T-cell (primary cell): ENCODE results near the gene PERM1. TPM values are rescaled to one million over a fixed set of nuclear protein-coding genes. Genes with fewer than 3 reads are reported as not detected.

Experiments used
- ATAC-seq, 4 experiments: fragments of 200-7000 bp in 3 of 4; fragments of 150-1000 bp in 1 of 4; cut with Tn5 transposase; replicated peaks in 1 of 4; 1 replicate in 3 of 4; 2 replicates in 1 of 4; pipeline ENCODE4 v1.10.0; 2021; ENCODE audit warnings: moderate library complexity in 3 of 4, mild to moderate bottlenecking in 2 of 4, moderate number of reproducible peaks in 1 of 4
- CTCF ChIA-PET, 2 donors: fragments of 300-600 bp; sonication (Branson Sonifier 250); formaldehyde crosslinking; loops; one replicate each; lab custom pipeline; 2022; ENCODE audit warnings: antibody characterized with exemption in 2 of 2; lab: Charles Lee
- POLR2A ChIA-PET, 2 donors: fragments of 300-600 bp; sonication (Branson Sonifier 250); formaldehyde crosslinking; loops; one replicate each; lab custom pipeline; 2022; ENCODE audit warnings: antibody characterized with exemption in 2 of 2; lab: Charles Lee
- DNase-seq, 35 experiments: peaks; one replicate each; pipeline versions ENCODE4 v3.0.0 to v3.0.0-alpha.2; 2013 to 2023
- H3K27ac ChIP-seq: one replicate; pipeline ENCODE4 v1.5.1; 2013; ENCODE audit warnings: low read length
- H3K27me3 ChIP-seq, 2 experiments: replicated peaks in 1 of 2; 1 replicate in 1 of 2; 2 replicates in 1 of 2; pipeline versions ENCODE4 v1.6.1 to v1.7.0; 2013; ENCODE audit warnings: low read length in 1 of 2, mixed read lengths in 1 of 2; ENCODE audit not compliant: control insufficient read depth in 2 of 2, insufficient read depth in 2 of 2; ENCODE audit errors: extremely low read depth in 1 of 2
- H3K36me3 ChIP-seq, 2 donors: 1 replicate in 1 of 2; 2 replicates in 1 of 2; pipeline versions ENCODE4 v1.6.1 to v1.7.0; 2013; ENCODE audit warnings: low read length in 1 of 2; ENCODE audit not compliant: control insufficient read depth in 2 of 2, insufficient read depth in 1 of 2; ENCODE audit errors: extremely low read depth in 1 of 2
- H3K4me1 ChIP-seq, 2 experiments: 1 replicate in 1 of 2; 2 replicates in 1 of 2; pipeline versions ENCODE4 v1.6.1 to v1.7.0; 2013; ENCODE audit warnings: low read length in 2 of 2, mixed read lengths in 1 of 2; ENCODE audit not compliant: insufficient read depth in 2 of 2, control insufficient read depth in 1 of 2; ENCODE audit errors: extremely low read depth in 1 of 2
- H3K4me3 ChIP-seq, 2 donors: 1 replicate in 1 of 2; 2 replicates in 1 of 2; pipeline versions ENCODE4 v1.5.1 to v1.7.0; 2013; ENCODE audit warnings: mild to moderate bottlenecking in 2 of 2, low read length in 1 of 2, moderate library complexity in 1 of 2; ENCODE audit not compliant: control insufficient read depth in 1 of 2; ENCODE audit errors: extremely low read depth in 1 of 2
- H3K9me3 ChIP-seq: 2 replicates; pipeline ENCODE4 v1.7.0; 2013
- H3K27ac Mint-ChIP-seq, 2 donors: one replicate each; pipeline ENCODE4 v1.8.0; 2020 to 2021; ENCODE audit warnings: mild to moderate bottlenecking in 2 of 2, mixed read lengths in 2 of 2
- H3K27me3 Mint-ChIP-seq, 2 donors: one replicate each; pipeline ENCODE4 v1.8.0; 2021 to 2022; ENCODE audit warnings: mixed read lengths in 2 of 2
- H3K36me3 Mint-ChIP-seq: one replicate; pipeline ENCODE4 v1.8.0; 2021; ENCODE audit warnings: mixed read lengths
- H3K4me1 Mint-ChIP-seq, 3 donors: one replicate each; pipeline ENCODE4 v1.8.0; 2020 to 2022; ENCODE audit warnings: mixed read lengths in 3 of 3, mild to moderate bottlenecking in 1 of 3
- H3K4me3 Mint-ChIP-seq, 3 donors: one replicate each; pipeline ENCODE4 v1.8.0; 2020 to 2022; ENCODE audit warnings: mild to moderate bottlenecking in 3 of 3, mixed read lengths in 3 of 3, moderate library complexity in 3 of 3
- H3K9me3 Mint-ChIP-seq, 3 donors: one replicate each; pipeline ENCODE4 v1.8.0; 2020 to 2022; ENCODE audit warnings: mixed read lengths in 3 of 3
- WGBS: methylation state at CpG from one replicate; pipeline ENCODE4 v1.1.5; 2013; ENCODE audit warnings: missing lambda C conversion rate; ENCODE audit not compliant: insufficient coverage; 5-methylcytosine and 5-hydroxymethylcytosine counted together
- total RNA-seq, 35 experiments: library from RNA in 6 of 35; stranded (reverse) in 6 of 35; fragments of 120-200 nt in 1 of 35; gene quantifications; one replicate each; pipeline versions ENCODE4 v1.2.1 to v1.2.4 and lab custom pipeline; 2013 to 2026

PERM1 gene
- total RNA-seq, 5 donors from 2014 or later (not counting 1 experiment from before 2014, with no cell fraction given): not detected

DNA sequence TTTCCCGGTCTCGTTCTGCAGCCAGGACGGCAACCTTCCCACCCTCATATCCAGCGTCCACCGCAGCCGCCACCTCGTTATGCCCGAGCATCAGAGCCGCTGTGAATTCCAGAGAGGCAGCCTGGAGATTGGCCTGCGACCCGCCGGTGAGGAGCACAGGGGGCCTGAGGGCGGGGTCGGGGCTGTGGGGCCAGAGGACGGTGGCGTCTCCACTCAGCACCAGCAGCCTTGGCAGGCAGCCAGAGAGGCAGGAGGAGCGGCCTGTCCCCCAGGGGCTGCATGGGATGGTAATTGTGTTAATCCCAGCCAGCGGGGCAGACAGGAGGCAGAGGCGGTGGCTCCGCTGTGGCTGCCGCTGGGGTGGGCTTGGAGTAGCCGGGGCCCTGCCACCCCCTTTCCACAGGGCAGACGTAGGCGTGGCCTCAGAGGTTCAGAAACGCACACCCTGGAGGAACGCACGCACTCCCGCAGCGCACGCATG lies 46.1 kb downstream of the PERM1 start:
- Mint-ChIP-seq H3K9me3 (no peaks in the 10 kb centered on the region), H3K36me3 (no peaks in the 10 kb centered on the region), H3K4me3 (no peak overlapping the region), H3K27me3 (peaks cover 26 to 50% of the 10 kb centered on the region in 2 donors), H3K27ac (no peak overlapping the region), H3K4me1 (peaks cover 5 to 7% (median 6%) of the 10 kb centered on the region in 3 donors)
- ChIA-PET CTCF (no interaction called here), POLR2A (no interaction called here)
- WGBS: 47% methylated on average over 27 of the region's 30 CpGs
- no peak for DNase-seq
- no peak for ATAC-seq
- H3K27ac ChIP-seq: no peak overlapping the region
- H3K27me3 ChIP-seq: peaks cover 0 to 82% of the 10 kb centered on the region in 2 experiments
- H3K36me3 ChIP-seq: no peaks in the 10 kb centered on the region
- no peak overlapping the region for H3K4me3 ChIP-seq
- no peaks in the 10 kb centered on the region for H3K9me3 ChIP-seq
- H3K4me1 ChIP-seq: peaks cover 4 to 24% of the 10 kb centered on the region in 2 experiments

DNA sequence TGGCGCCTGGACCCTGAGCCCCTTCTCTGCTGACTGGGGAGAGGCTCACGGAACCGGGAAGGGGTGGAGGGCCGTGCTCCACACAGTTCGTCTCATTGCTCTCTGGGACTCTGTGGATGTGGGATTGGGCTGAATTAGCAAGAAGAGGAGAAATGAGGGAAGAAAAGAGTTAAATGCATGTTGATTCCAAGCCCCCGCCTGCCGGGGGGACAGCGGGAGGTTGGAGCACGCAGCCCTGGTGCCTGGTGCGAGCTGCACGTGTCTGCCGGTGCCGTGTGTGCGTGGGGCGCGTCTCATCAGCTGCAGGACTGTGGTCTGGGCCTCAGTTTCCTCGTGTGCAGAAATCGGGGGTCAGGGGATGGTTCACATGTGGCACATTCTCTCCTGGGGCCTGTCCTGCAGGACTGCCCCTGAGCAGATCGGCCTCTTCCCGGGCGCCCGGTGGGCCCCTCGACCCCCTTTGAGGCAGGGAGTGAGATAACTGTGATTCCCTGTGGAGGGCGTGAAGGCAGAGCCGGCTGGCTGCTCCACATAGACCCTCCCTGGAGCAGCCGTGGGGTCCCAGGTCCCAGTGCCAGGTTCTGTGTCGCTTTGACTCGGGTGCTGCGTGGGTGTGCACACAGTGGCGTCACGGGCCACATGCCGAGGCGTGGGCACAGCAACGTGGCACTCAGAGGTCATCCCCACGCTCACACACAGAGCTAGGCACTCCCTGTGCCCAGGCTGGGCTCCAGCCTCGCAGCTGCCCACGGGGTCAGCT lies 46.7 kb downstream of the PERM1 start:
- no peak overlapping the region for H3K27ac ChIP-seq
- Mint-ChIP-seq H3K4me3 (peak overlapping the region in 1 of 3 donors; percentile 53), H3K27me3 (peaks cover 26 to 47% of the 10 kb centered on the region in 2 donors), H3K4me1 (peaks cover 3 to 5% (median 3%) of the 10 kb centered on the region in 3 donors), H3K9me3 (no peaks in the 10 kb centered on the region), H3K36me3 (no peaks in the 10 kb centered on the region), H3K27ac (no peak overlapping the region)
- no peak for DNase-seq
- ATAC-seq: no peak
- H3K4me1 ChIP-seq: peaks cover 0 to 18% of the 10 kb centered on the region in 2 experiments
- ChIA-PET POLR2A (no interaction called here), CTCF (no interaction called here)
- H3K4me3 ChIP-seq: no peak overlapping the region
- WGBS: 35% methylated on average over 34 of the region's 37 CpGs
- H3K9me3 ChIP-seq: no peaks in the 10 kb centered on the region
- peaks cover 0 to 77% of the 10 kb centered on the region in 2 experiments for H3K27me3 ChIP-seq
- no peaks in the 10 kb centered on the region for H3K36me3 ChIP-seq

DNA sequence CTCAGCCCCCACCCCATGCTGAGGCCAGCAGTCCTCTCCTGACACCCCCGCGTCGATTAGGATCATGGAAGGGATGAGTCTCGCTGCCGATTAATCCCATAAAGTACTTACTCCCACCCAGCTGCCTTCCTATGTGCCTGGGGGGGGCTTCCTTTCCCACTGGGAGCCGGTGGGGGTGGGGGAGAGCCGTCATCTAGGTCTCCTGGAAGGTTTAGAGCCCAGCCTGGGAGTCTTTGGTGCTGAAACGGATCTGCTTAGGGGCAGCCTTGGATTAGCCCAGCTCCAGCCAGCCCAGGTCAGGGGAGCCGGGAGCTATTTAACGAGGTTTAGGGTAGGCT lies 48.3 kb downstream of the PERM1 start:
- POLR2A ChIA-PET: no interaction called here
- Histone ChIP-seq H3K4me1 (peaks cover 0 to 13% of the 10 kb centered on the region in 2 experiments), H3K36me3 (no peaks in the 10 kb centered on the region), H3K27me3 (peaks cover 0 to 71% of the 10 kb centered on the region in 2 experiments), H3K4me3 (no peak overlapping the region), H3K9me3 (no peaks in the 10 kb centered on the region), H3K27ac (no peak overlapping the region)
- peaks cover 3 to 5% (median 3%) of the 10 kb centered on the region in 3 donors for H3K4me1 Mint-ChIP-seq
- no peak for DNase-seq
- H3K36me3 Mint-ChIP-seq: no peaks in the 10 kb centered on the region
- H3K9me3 Mint-ChIP-seq: no peaks in the 10 kb centered on the region
- H3K4me3 Mint-ChIP-seq: no peak overlapping the region
- whole genome bisulfite sequencing: 48% methylated on average over 3 of the region's 10 CpGs
- CTCF ChIA-PET: no interaction called here
- H3K27me3 Mint-ChIP-seq: peaks cover 22 to 41% of the 10 kb centered on the region in 2 donors
- ATAC-seq: no peak
- H3K27ac Mint-ChIP-seq: no peak overlapping the region

DNA sequence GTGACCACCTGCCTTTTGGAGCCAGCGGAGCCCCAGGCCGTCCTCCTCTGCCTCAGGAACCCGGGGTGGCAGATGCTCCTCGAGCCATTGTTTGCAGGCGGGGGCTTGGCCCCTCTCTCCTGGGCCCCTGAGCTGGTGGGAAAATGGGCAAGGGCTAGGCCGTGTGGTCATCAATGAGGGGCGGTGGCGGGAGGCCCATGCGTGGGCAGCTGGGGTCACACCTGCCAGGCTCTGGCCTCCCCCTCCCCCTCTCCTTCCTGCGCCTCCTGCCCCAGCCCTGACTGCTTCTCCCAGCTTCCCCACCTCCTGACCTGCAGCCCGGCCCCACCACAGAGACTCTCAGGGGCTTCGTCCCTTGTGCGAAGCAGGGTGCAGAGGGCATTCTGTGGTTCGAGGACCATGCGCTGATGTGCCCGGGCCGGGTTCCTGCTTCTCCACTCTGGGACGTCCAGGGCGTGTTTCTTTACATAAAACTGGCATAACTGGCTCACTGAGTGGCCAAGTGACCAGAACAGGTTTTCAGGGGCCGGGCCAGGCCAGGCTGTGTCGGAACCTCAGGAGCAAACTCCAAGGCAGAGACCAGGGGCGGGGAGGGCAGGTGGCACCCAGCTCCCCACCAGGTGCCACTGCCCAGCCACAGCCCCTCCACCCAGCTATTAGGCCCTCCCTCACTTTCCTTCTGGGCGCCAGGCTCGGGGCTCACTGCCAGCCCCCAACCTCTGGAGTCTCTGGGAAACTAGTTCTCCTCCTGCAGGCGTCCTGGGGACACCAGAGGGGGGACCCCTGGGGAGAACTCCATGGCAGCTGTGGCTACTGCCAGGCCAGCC lies 48.9 kb downstream of the PERM1 start:
- H3K27ac Mint-ChIP-seq: no peak overlapping the region
- DNase-seq (no peak), ATAC-seq (no peak)
- H3K4me1 Mint-ChIP-seq: peaks cover 3 to 5% (median 3%) of the 10 kb centered on the region in 3 donors
- H3K36me3 ChIP-seq: no peaks in the 10 kb centered on the region
- 80% methylated on average over 21 of the region's 25 CpGs for WGBS
- H3K27me3 Mint-ChIP-seq: peaks cover 18 to 37% of the 10 kb centered on the region in 2 donors
- no peak overlapping the region for H3K27ac ChIP-seq
- no peaks in the 10 kb centered on the region for H3K9me3 ChIP-seq
- peaks cover 0 to 13% of the 10 kb centered on the region in 2 experiments for H3K4me1 ChIP-seq
- no peaks in the 10 kb centered on the region for H3K9me3 Mint-ChIP-seq
- H3K36me3 Mint-ChIP-seq: no peaks in the 10 kb centered on the region
- ChIA-PET POLR2A (no interaction called here), CTCF (no interaction called here)
- H3K27me3 ChIP-seq: peaks cover 0 to 68% of the 10 kb centered on the region in 2 experiments
- H3K4me3 ChIP-seq: no peak overlapping the region
- H3K4me3 Mint-ChIP-seq: no peak overlapping the region

DNA sequence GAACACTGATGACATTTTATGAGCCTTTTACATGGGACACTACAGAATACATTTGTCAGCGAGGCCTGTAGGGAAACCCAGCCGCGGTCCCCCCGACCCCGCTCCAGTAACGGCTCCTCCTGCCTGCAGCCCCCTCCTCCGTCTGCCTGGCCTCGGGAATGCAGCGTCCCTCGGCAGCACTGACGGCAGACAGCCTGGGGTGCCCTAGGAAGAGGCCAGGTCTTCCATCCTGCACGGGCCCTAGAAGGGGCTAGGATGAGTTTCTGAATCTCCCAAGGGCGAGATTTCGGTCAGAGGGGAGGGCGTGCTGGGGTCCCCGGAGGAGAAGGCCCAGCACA lies 49.8 kb downstream of the PERM1 start:
- Mint-ChIP-seq H3K36me3 (no peaks in the 10 kb centered on the region), H3K27me3 (peaks cover 15 to 39% of the 10 kb centered on the region in 2 donors), H3K4me3 (no peak overlapping the region), H3K9me3 (no peaks in the 10 kb centered on the region), H3K27ac (no peak overlapping the region), H3K4me1 (peaks cover 3 to 5% (median 3%) of the 10 kb centered on the region in 3 donors)
- DNase-seq (no peak), ATAC-seq (no peak)
- Histone ChIP-seq H3K4me1 (peaks cover 0 to 13% of the 10 kb centered on the region in 2 experiments), H3K27me3 (peaks cover 0 to 68% of the 10 kb centered on the region in 2 experiments), H3K9me3 (no peaks in the 10 kb centered on the region), H3K4me3 (no peak overlapping the region), H3K27ac (no peak overlapping the region), H3K36me3 (no peaks in the 10 kb centered on the region)
- WGBS: 86% methylated on average over 16 of the region's 16 CpGs
- POLR2A ChIA-PET: no interaction called here
- CTCF ChIA-PET: no interaction called here

DNA sequence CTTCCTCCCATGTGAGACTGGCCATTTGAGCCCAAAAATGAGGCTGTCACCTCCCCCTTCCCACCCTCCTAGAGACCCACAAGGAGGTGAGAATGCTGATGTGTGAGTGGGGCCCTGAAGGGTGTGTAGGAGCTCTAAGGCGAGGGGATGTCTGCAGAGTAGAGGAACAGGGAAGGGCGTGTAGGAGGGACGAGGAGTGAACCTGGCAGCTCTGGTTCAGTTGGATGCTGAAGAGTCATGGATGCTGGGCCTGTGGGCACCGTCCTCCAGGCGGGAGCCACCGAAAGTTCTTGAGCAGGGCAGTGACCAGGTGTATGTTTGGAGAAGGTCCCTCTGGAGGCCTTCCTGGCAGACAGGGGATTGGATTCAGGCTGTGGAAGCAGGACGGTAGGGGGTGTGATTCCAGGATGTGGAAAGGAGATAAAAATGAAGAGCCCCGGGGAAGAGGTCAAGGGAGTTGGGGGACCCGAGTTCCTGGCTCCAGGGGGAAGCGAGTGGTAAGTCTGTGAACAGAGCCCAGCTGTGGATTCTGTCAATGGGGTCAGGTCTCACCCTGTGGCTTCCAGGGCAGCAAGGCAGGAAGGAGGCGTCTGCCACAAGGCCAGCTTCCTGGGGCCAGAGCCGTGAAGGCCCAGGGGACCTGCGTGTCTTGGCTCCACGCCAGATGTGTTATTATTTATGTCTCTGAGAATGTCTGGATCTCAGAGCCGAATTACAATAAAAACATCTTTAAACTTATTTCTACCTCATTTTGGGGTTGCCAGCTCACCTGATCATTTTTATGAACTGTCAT lies 50.3 kb downstream of the PERM1 start:
- 65% methylated on average over 10 of the region's 15 CpGs for WGBS
- POLR2A ChIA-PET: no interaction called here
- Histone ChIP-seq H3K27ac (no peak overlapping the region), H3K27me3 (peaks cover 0 to 70% of the 10 kb centered on the region in 2 experiments), H3K9me3 (no peaks in the 10 kb centered on the region), H3K36me3 (no peaks in the 10 kb centered on the region), H3K4me1 (peaks cover 0 to 13% of the 10 kb centered on the region in 2 experiments), H3K4me3 (no peak overlapping the region)
- peaks cover 18 to 40% of the 10 kb centered on the region in 2 donors for H3K27me3 Mint-ChIP-seq
- H3K36me3 Mint-ChIP-seq: no peaks in the 10 kb centered on the region
- H3K4me3 Mint-ChIP-seq: peak overlapping the region in 1 of 3 donors; percentile 32
- ATAC-seq (no peak), DNase-seq (no peak)
- no peak overlapping the region for H3K27ac Mint-ChIP-seq
- no peaks in the 10 kb centered on the region for H3K9me3 Mint-ChIP-seq
- CTCF ChIA-PET: no interaction called here
- H3K4me1 Mint-ChIP-seq: peaks cover 3 to 5% (median 3%) of the 10 kb centered on the region in 3 donors
